Osteoblast (primary cell): ENCODE results near the gene PLA2G6. TPM values are rescaled to one million over a fixed set of nuclear protein-coding genes. Genes with fewer than 3 reads are reported as not detected.

Experiments used
- DNase-seq: peaks from one replicate; pipeline ENCODE4 v3.0.0; 2011; ENCODE audit warnings: low spot score, mixed read lengths; ENCODE audit not compliant: insufficient read length; ENCODE audit errors: missing footprints
- H2AFZ ChIP-seq: 2 replicates; pipeline ENCODE4 v1.6.0; 2011; ENCODE audit warnings: mild to moderate bottlenecking, low read length
- H3K27ac ChIP-seq: 2 replicates; pipeline ENCODE4 v1.5.1; 2011; ENCODE audit warnings: mild to moderate bottlenecking, low read depth, low read length, moderate library complexity
- H3K27me3 ChIP-seq: 2 replicates; pipeline ENCODE4 v1.6.0; 2012; ENCODE audit warnings: mild to moderate bottlenecking, control low read depth, inconsistent platforms, low read length, moderate library complexity; ENCODE audit not compliant: insufficient read depth
- H3K36me3 ChIP-seq: 2 replicates; pipeline ENCODE4 v1.5.1; 2011; ENCODE audit warnings: mild to moderate bottlenecking, low read length, control low read depth, moderate library complexity; ENCODE audit not compliant: insufficient read depth
- H3K4me1 ChIP-seq: 2 replicates; pipeline ENCODE4 v1.5.1; 2011; ENCODE audit warnings: mild to moderate bottlenecking, low read length, control low read depth, moderate library complexity; ENCODE audit not compliant: insufficient read depth
- H3K4me2 ChIP-seq: 2 replicates; pipeline ENCODE4 v1.6.0; 2011; ENCODE audit warnings: mild to moderate bottlenecking, low read length; ENCODE audit not compliant: insufficient read depth
- H3K4me3 ChIP-seq: fragments of 200-600 bp; sonication (generic); 3 replicates; pipeline ENCODE4 v1.5.1; 2012; ENCODE audit warnings: mild to moderate bottlenecking, low read length, inconsistent platforms; ENCODE audit not compliant: insufficient read depth
- H3K79me2 ChIP-seq: 2 replicates; pipeline ENCODE4 v1.6.0; 2012; ENCODE audit warnings: mild to moderate bottlenecking, low read length, control low read depth, inconsistent platforms; ENCODE audit not compliant: insufficient read depth
- H3K9me3 ChIP-seq: 2 replicates; pipeline ENCODE4 v1.5.1; 2011; ENCODE audit warnings: low read depth, low read length, control low read depth
- H4K20me1 ChIP-seq: 2 replicates; pipeline ENCODE4 v1.6.0; 2012; ENCODE audit warnings: mild to moderate bottlenecking, low read length, control low read depth; ENCODE audit not compliant: insufficient read depth
- CTCF ChIP-seq: IDR thresholded peaks from 2 replicates; pipeline ENCODE4 v1.5.1; 2011; ENCODE audit warnings: mild to moderate bottlenecking, low read depth, low read length, moderate library complexity; ENCODE audit errors: extremely low read depth
- total RNA-seq: library from RNA; depleted of rRNA; stranded (reverse); fragments of >200 nt; gene quantifications from 2 replicates; pipeline ENCODE4 v1.2.3, GENCODE V29; 2012

Gene PLA2G6
- total RNA-seq, 1 donor, result 12.3 TPM

GRCh38 chr22:38213319-38213989 is 31.8 kb upstream of the PLA2G6 start:
- TF ChIP-seq CTCF, result no peak
- no peaks in the 10 kb centered on the region for H3K27me3 ChIP-seq
- peaks cover 10% of the 10 kb centered on the region for H3K4me1 ChIP-seq
- DNase-seq, result peak; percentile 81
- no peaks in the 10 kb centered on the region for H3K9me3 ChIP-seq
- H2AFZ ChIP-seq, result no peak overlapping the region
- H4K20me1 ChIP-seq, result peaks cover 20% of the 10 kb centered on the region
- H3K27ac ChIP-seq, result peak overlapping the region; percentile 5
- peaks cover 27% of the 10 kb centered on the region for H3K36me3 ChIP-seq
- H3K4me2 ChIP-seq, result no peak overlapping the region
- H3K79me2 ChIP-seq, result peaks cover 50% of the 10 kb centered on the region
- H3K4me3 ChIP-seq, result no peak overlapping the region

- no peaks in the 10 kb centered on the region for H3K9me3 ChIP-seq
- no peak overlapping the region for H3K27ac ChIP-seq
- H3K27me3 ChIP-seq, result no peaks in the 10 kb centered on the region
- H3K4me1 ChIP-seq, result peaks cover 4% of the 10 kb centered on the region
- no peak overlapping the region for H3K4me3 ChIP-seq
- peaks cover 29% of the 10 kb centered on the region for H4K20me1 ChIP-seq
- peaks cover 60% of the 10 kb centered on the region for H3K79me2 ChIP-seq
- H3K36me3 ChIP-seq, result peaks cover 31% of the 10 kb centered on the region
- H2AFZ ChIP-seq, result no peak overlapping the region
- TF ChIP-seq CTCF, result no peak
- no peak overlapping the region for H3K4me2 ChIP-seq
- DNase-seq, result peak; percentile 78
Observed at GRCh38 chr22:38212442-38212841, 30.8 kb upstream of the PLA2G6 start.

GRCh38 chr22:38211556-38211955 is 29.9 kb upstream of the PLA2G6 start:
- no peak overlapping the region for H2AFZ ChIP-seq
- no peaks in the 10 kb centered on the region for H3K9me3 ChIP-seq
- no peak overlapping the region for H3K27ac ChIP-seq
- no peak for TF ChIP-seq CTCF
- H3K4me2 ChIP-seq, result no peak overlapping the region
- H3K36me3 ChIP-seq, result peaks cover 29% of the 10 kb centered on the region
- H3K79me2 ChIP-seq, result peaks cover 64% of the 10 kb centered on the region
- peaks cover 32% of the 10 kb centered on the region for H4K20me1 ChIP-seq
- DNase-seq, result peak; percentile 50
- peaks cover 4% of the 10 kb centered on the region for H3K4me1 ChIP-seq
- no peak overlapping the region for H3K4me3 ChIP-seq
- no peaks in the 10 kb centered on the region for H3K27me3 ChIP-seq

- Histone ChIP-seq H3K9me3 (no peaks in the 10 kb centered on the region), H3K27me3 (no peaks in the 10 kb centered on the region), H3K27ac (no peak overlapping the region), H4K20me1 (peaks cover 52% of the 10 kb centered on the region), H2AFZ (no peak overlapping the region), H3K4me2 (no peak overlapping the region), H3K79me2 (peaks cover 87% of the 10 kb centered on the region), H3K36me3 (peaks cover 15% of the 10 kb centered on the region), H3K4me3 (no peak overlapping the region), H3K4me1 (peaks cover 27% of the 10 kb centered on the region)
- TF ChIP-seq CTCF, result no peak
- peak; percentile 79 for DNase-seq
Observed at GRCh38 chr22:38208551-38208968, 26.9 kb upstream of the PLA2G6 start.
